DND-41 (cell line): ENCODE measurements around the gene ZNF575.

Experiments used
- ATAC-seq: fragments of 200-7000 bp; cut with Tn5 transposase; 3 replicates; pipeline ENCODE4 v1.9.1; 2021; ENCODE audit warnings: low read depth; ENCODE audit not compliant: insufficient read depth
- DNase-seq: peaks from one replicate; pipeline ENCODE4 v3.0.0-alpha.2; 2020
- H2AFZ ChIP-seq: 2 replicates; pipeline ENCODE4 v1.6.0; 2012; ENCODE audit warnings: low read depth, low read length
- H3K27ac ChIP-seq: 2 replicates; pipeline ENCODE4 v1.5.1; 2012; ENCODE audit warnings: low read length, inconsistent platforms
- H3K27me3 ChIP-seq: fragments of 200-600 bp; sonication (generic); 2 replicates; pipeline ENCODE4 v1.6.0; 2012; ENCODE audit warnings: low read length, mild to moderate bottlenecking, inconsistent platforms; ENCODE audit not compliant: insufficient read depth, poor library complexity
- H3K36me3 ChIP-seq: 2 replicates; pipeline ENCODE4 v1.5.1; 2012; ENCODE audit warnings: low read length, inconsistent platforms; ENCODE audit not compliant: insufficient read depth
- H3K4me1 ChIP-seq: 2 replicates; pipeline ENCODE4 v1.5.1; 2012; ENCODE audit warnings: mild to moderate bottlenecking, low read length; ENCODE audit not compliant: insufficient read depth
- H3K4me2 ChIP-seq: 2 replicates; pipeline ENCODE4 v1.6.0; 2012; ENCODE audit warnings: mild to moderate bottlenecking, moderate library complexity, low read length, inconsistent platforms; ENCODE audit not compliant: insufficient read depth
- H3K4me3 ChIP-seq, 2 experiments: fragments of 200-600 bp in 1 of 2; shearing (Covaris generic) in 1 of 2; 2 replicates each; pipeline ENCODE4 v1.5.1; 2012 to 2016; ENCODE audit warnings: inconsistent platforms in 2 of 2, low read length in 2 of 2, mild to moderate bottlenecking in 2 of 2, low read depth in 1 of 2, moderate library complexity in 1 of 2
- H3K79me2 ChIP-seq: 2 replicates; pipeline ENCODE4 v1.6.0; 2012; ENCODE audit warnings: low read length, inconsistent platforms; ENCODE audit not compliant: insufficient read depth
- H3K9ac ChIP-seq: 2 replicates; pipeline ENCODE4 v1.6.0; 2012; ENCODE audit warnings: low read depth, mild to moderate bottlenecking, inconsistent platforms, low read length, moderate library complexity
- H3K9me3 ChIP-seq: 2 replicates; pipeline ENCODE4 v1.5.1; 2012; ENCODE audit warnings: low read length, moderate library complexity, mild to moderate bottlenecking, inconsistent platforms; ENCODE audit not compliant: insufficient read depth, severe bottlenecking
- H4K20me1 ChIP-seq: 2 replicates; pipeline ENCODE4 v1.6.0; 2012; ENCODE audit warnings: low read length; ENCODE audit not compliant: insufficient read depth
- EZH2 ChIP-seq: IDR thresholded peaks from 3 replicates; pipeline ENCODE4 v1.6.1; 2012; ENCODE audit warnings: borderline replicate concordance, low read depth, mild to moderate bottlenecking, moderate library complexity, low read length, inconsistent platforms; ENCODE audit not compliant: severe bottlenecking
- TF ChIP-seq, protein P1 (sequence below): IDR thresholded peaks from 2 replicates; pipeline ENCODE4 v1.5.1; 2012; ENCODE audit warnings: borderline replicate concordance, low read length, moderate library complexity, mild to moderate bottlenecking; ENCODE audit not compliant: poor library complexity, severe bottlenecking; ENCODE audit errors: extremely low read depth

ZNF575 gene

DNA sequence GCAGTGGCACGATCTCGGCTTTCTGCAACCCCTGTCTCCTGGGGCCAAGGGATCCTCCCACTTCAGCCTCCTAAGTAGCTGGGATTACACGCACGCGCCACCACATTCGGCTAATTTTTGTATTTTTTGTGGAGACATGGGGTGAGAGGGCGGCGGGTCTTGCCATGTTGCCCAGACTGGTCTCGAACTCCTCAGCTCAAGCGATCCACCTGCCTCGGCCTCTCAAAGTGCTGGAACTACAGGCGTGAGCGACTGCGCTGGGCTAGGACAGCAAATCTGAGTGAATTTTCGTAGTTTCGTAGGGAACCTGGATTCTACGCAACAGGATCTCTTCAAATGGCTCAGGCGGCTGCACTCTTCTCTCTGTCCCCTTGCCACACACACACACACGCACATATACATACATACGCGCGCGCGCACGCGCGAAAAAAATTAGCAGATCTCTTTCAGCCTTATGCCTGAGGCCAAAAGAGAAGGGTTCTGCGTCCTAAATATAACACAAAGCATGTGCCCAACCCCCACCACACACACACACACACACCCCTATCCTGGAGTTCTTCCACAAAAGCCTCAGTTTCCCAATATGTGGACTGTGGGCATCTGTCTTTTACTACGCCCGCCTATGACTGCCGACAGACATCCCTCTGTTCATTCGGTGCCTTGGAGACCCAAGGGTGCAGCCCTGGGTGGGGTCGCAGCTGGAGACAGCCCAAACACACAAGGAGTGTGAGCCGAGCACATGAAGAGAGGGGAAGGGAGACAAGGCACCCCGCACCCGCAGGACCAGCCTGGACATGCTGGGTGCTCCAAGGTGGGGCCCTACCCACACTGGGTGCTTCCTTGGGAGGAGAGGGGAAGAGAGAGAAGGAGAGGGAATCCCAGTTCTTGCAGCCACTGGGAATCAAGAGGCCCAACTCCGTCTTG, 43.2 kb downstream of the ZNF575 start:
- TF ChIP-seq, protein P1, sequence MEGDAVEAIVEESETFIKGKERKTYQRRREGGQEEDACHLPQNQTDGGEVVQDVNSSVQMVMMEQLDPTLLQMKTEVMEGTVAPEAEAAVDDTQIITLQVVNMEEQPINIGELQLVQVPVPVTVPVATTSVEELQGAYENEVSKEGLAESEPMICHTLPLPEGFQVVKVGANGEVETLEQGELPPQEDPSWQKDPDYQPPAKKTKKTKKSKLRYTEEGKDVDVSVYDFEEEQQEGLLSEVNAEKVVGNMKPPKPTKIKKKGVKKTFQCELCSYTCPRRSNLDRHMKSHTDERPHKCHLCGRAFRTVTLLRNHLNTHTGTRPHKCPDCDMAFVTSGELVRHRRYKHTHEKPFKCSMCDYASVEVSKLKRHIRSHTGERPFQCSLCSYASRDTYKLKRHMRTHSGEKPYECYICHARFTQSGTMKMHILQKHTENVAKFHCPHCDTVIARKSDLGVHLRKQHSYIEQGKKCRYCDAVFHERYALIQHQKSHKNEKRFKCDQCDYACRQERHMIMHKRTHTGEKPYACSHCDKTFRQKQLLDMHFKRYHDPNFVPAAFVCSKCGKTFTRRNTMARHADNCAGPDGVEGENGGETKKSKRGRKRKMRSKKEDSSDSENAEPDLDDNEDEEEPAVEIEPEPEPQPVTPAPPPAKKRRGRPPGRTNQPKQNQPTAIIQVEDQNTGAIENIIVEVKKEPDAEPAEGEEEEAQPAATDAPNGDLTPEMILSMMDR = no peak
- no peak for TF ChIP-seq EZH2
- H3K27me3 ChIP-seq = no peaks in the 10 kb centered on the region
- H3K79me2 ChIP-seq = peaks cover 40% of the 10 kb centered on the region
- H3K9me3 ChIP-seq = no peaks in the 10 kb centered on the region
- H3K27ac ChIP-seq = peak overlapping the region; percentile 63
- H3K4me2 ChIP-seq = peak overlapping the region; percentile 90
- peak overlapping the region; percentile 45 for H3K9ac ChIP-seq
- peak overlapping the region; percentile 55 for H2AFZ ChIP-seq
- peaks cover 8% of the 10 kb centered on the region for H3K36me3 ChIP-seq
- DNase-seq (no peak), ATAC-seq (0 out of 3 replicates have a peak, but pooled peaks have one; percentile 6)
- no peaks in the 10 kb centered on the region for H4K20me1 ChIP-seq
- peak overlapping the region in 1 of 2 experiments; percentile 50; a peak in 2 of 4 replicates for H3K4me3 ChIP-seq
- peaks cover 45% of the 10 kb centered on the region for H3K4me1 ChIP-seq

DNA sequence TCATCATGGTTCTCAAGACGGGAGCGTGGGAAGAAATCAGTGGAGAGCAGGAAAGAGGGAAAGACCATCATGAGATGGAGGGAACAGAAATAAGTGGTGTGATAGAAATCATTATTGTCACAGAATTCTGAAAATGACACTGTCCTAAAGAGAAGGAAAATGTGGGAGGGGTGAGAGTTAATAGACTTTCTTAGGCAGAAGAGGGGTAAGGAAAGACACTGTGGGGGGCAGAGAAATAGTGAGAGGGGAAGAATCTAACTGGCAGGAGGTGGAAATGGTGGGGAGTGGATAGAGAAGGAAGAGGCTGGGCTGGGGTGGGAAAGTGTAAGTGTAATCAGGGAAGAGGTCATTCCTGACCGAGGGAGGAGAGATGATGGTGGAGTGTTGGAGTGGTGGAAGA, 45.8 kb downstream of the ZNF575 start:
- H3K9ac ChIP-seq = no peak overlapping the region
- H2AFZ ChIP-seq = no peak overlapping the region
- H3K27me3 ChIP-seq = no peaks in the 10 kb centered on the region
- H3K79me2 ChIP-seq = peaks cover 23% of the 10 kb centered on the region
- no peaks in the 10 kb centered on the region for H3K9me3 ChIP-seq
- H4K20me1 ChIP-seq = no peaks in the 10 kb centered on the region
- TF ChIP-seq EZH2 = no peak
- TF ChIP-seq, protein P1 = no peak
- ATAC-seq (no peak), DNase-seq (no peak)
- H3K36me3 ChIP-seq = peaks cover 4% of the 10 kb centered on the region; the same call in 1 of the 2 replicates
- H3K27ac ChIP-seq = no peak overlapping the region
- no peak overlapping the region for H3K4me2 ChIP-seq
- no peak overlapping the region for H3K4me3 ChIP-seq
- peaks cover 50% of the 10 kb centered on the region for H3K4me1 ChIP-seq

DNA sequence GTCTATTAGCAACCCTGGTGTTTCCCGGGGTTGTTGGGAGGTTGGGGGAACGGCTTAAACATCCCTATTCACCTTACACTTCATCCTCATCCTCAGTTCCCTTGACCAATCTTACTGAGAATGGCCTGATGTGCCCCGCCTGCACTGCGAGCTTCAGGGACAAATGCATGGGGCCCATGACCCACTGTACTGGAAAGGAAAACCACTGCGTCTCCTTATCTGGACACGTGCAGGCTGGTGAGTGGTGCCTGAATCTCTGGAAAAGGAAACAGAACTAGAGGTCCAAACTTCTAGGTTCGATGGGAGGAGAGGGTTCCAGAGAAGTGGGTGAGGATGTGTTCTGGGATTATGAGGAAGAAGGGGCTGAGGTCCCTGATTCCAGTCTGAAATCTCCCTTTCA, 48.5 kb downstream of the ZNF575 start:
- no peaks in the 10 kb centered on the region for H3K9me3 ChIP-seq
- no peak for TF ChIP-seq EZH2
- TF ChIP-seq, protein P1 = no peak
- DNase-seq (no peak), ATAC-seq (no peak)
- H3K4me3 ChIP-seq = peak overlapping the region in 1 of 2 experiments; percentile 43; a peak in 2 of 4 replicates
- no peak overlapping the region; the same call in 1 of the 2 replicates for H3K9ac ChIP-seq
- peak overlapping the region; percentile 67 for H3K4me2 ChIP-seq
- H4K20me1 ChIP-seq = no peaks in the 10 kb centered on the region
- peaks cover 7% of the 10 kb centered on the region; the same call in 1 of the 2 replicates for H3K79me2 ChIP-seq
- H3K27me3 ChIP-seq = no peaks in the 10 kb centered on the region
- 0 out of 2 replicates have a peak, but pooled peaks cover 2% of the 10 kb centered on the region for H3K36me3 ChIP-seq
- H2AFZ ChIP-seq = 0 out of 2 replicates have a peak overlapping the region, but pooled peaks have one; percentile 6
- peaks cover 37% of the 10 kb centered on the region for H3K4me1 ChIP-seq
- peak overlapping the region; percentile 64 for H3K27ac ChIP-seq
